ENCODE data around the gene NUP188.
A peak's percentile ranks its signal among the peaks of the same experiment; 100 is the strongest.

NUP188 gene

GRCh38 chr9:128916204-128916603 is 31.3 kb upstream of the NUP188 start:
- Histone ChIP-seq H3K27me3 (ENCODE audit: low read depth, low read length) (no peaks in the 10 kb centered on the region), H3K27ac (ENCODE audit: low read length) (peak overlapping the region; percentile 54), H3K36me3 (ENCODE audit: control insufficient read depth in 1 of 2, insufficient read depth in 2 of 2, low read length in 2 of 2) (peaks cover 9 to 23% of the 10 kb centered on the region in 2 donors), H3K4me1 (ENCODE audit: control insufficient read depth in 1 of 2, insufficient read depth in 2 of 2, low read length in 2 of 2) (peaks cover 15 to 58% of the 10 kb centered on the region in 2 donors), H3K4me3 (ENCODE audit: low read depth in 1 of 2, low read length in 2 of 2) (no peak overlapping the region), H3K9me3 (ENCODE audit: control insufficient read depth in 1 of 2, low read length in 2 of 2) (no peaks in the 10 kb centered on the region)

GRCh38 chr9:128916745-128917144 is 30.8 kb upstream of the NUP188 start:
- Histone ChIP-seq H3K27me3 (ENCODE audit: low read depth, low read length) (no peaks in the 10 kb centered on the region), H3K27ac (ENCODE audit: low read length) (peak overlapping the region; percentile 54), H3K4me3 (ENCODE audit: low read depth in 1 of 2, low read length in 2 of 2) (no peak overlapping the region), H3K36me3 (ENCODE audit: control insufficient read depth in 1 of 2, insufficient read depth in 2 of 2, low read length in 2 of 2) (peaks cover 9 to 23% of the 10 kb centered on the region in 2 donors), H3K9me3 (ENCODE audit: control insufficient read depth in 1 of 2, low read length in 2 of 2) (no peaks in the 10 kb centered on the region), H3K4me1 (ENCODE audit: control insufficient read depth in 1 of 2, insufficient read depth in 2 of 2, low read length in 2 of 2) (peaks cover 17 to 57% of the 10 kb centered on the region in 2 donors)

GRCh38 chr9:128917151-128917849 is 30.2 kb upstream of the NUP188 start:
- H3K27ac ChIP-seq (ENCODE audit: low read length): no peak overlapping the region

GRCh38 chr9:128918921-128919320 is 28.6 kb upstream of the NUP188 start:
- no peaks in the 10 kb centered on the region for H3K27me3 ChIP-seq (ENCODE audit: low read depth, low read length)
- H3K9me3 ChIP-seq (ENCODE audit: control insufficient read depth in 1 of 2, low read length in 2 of 2): no peaks in the 10 kb centered on the region
- peaks cover 10 to 45% of the 10 kb centered on the region in 2 donors for H3K4me1 ChIP-seq (ENCODE audit: control insufficient read depth in 1 of 2, insufficient read depth in 2 of 2, low read length in 2 of 2)
- H3K4me3 ChIP-seq (ENCODE audit: low read depth in 1 of 2, low read length in 2 of 2): no peak overlapping the region
- no peak overlapping the region for H3K27ac ChIP-seq (ENCODE audit: low read length)
- H3K36me3 ChIP-seq (ENCODE audit: control insufficient read depth in 1 of 2, insufficient read depth in 2 of 2, low read length in 2 of 2): peaks cover 9 to 23% of the 10 kb centered on the region in 2 donors

More at GRCh38 chr9:128917151-128917849, 30.2 kb upstream of the NUP188 start:
- H3K4me1 ChIP-seq (ENCODE audit: control insufficient read depth in 1 of 2, insufficient read depth in 2 of 2, low read length in 2 of 2): peaks cover 17 to 55% of the 10 kb centered on the region in 2 donors
- H3K27me3 ChIP-seq (ENCODE audit: low read depth, low read length): no peaks in the 10 kb centered on the region
- no peaks in the 10 kb centered on the region for H3K9me3 ChIP-seq (ENCODE audit: control insufficient read depth in 1 of 2, low read length in 2 of 2)
- H3K4me3 ChIP-seq (ENCODE audit: low read depth in 1 of 2, low read length in 2 of 2): no peak overlapping the region
- peaks cover 9 to 23% of the 10 kb centered on the region in 2 donors for H3K36me3 ChIP-seq (ENCODE audit: control insufficient read depth in 1 of 2, insufficient read depth in 2 of 2, low read length in 2 of 2)

- Histone ChIP-seq H3K27me3 (ENCODE audit: low read depth, low read length) (no peaks in the 10 kb centered on the region), H3K27ac (ENCODE audit: low read length) (no peak overlapping the region), H3K9me3 (ENCODE audit: control insufficient read depth in 1 of 2, low read length in 2 of 2) (no peaks in the 10 kb centered on the region), H3K4me3 (ENCODE audit: low read depth in 1 of 2, low read length in 2 of 2) (no peak overlapping the region), H3K36me3 (ENCODE audit: control insufficient read depth in 1 of 2, insufficient read depth in 2 of 2, low read length in 2 of 2) (peaks cover 9 to 22% of the 10 kb centered on the region in 2 donors), H3K4me1 (ENCODE audit: control insufficient read depth in 1 of 2, insufficient read depth in 2 of 2, low read length in 2 of 2) (peaks cover 10 to 43% of the 10 kb centered on the region in 2 donors)
These were observed 28.0 kb upstream of the NUP188 start for GRCh38 chr9:128919402-128920089.

- peak within 1 kb of the TSS; percentile 55 to 59 for H3K4me3 ChIP-seq (ENCODE audit: low read depth in 1 of 2, low read length in 2 of 2)
- H3K36me3 ChIP-seq (ENCODE audit: control insufficient read depth in 1 of 2, insufficient read depth in 2 of 2, low read length in 2 of 2): peaks cover 9 to 16% of the 10 kb centered on the region in 2 donors
These were observed 27.0 kb upstream of the NUP188 start, which contains the start of gene PHYHD1 for GRCh38 chr9:128920381-128921058. TSS of gene PHYHD1 (plus strand) at chr9:128920982. CDS start at chr9:128922324, 1,342 bp downstream.

GRCh38 chr9:128921881-128922763 is 25.4 kb upstream of the NUP188 start:
- Histone ChIP-seq H3K4me3 (ENCODE audit: low read depth in 1 of 2, low read length in 2 of 2) (peak overlapping the region; percentile 55 to 59), H3K4me1 (ENCODE audit: control insufficient read depth in 1 of 2, insufficient read depth in 2 of 2, low read length in 2 of 2) (peaks cover 7 to 26% of the 10 kb centered on the region in 2 donors), H3K27ac (ENCODE audit: low read length) (peak overlapping the region; percentile 72), H3K27me3 (ENCODE audit: low read depth, low read length) (no peaks in the 10 kb centered on the region), H3K36me3 (ENCODE audit: control insufficient read depth in 1 of 2, insufficient read depth in 2 of 2, low read length in 2 of 2) (peaks cover 5 to 7% of the 10 kb centered on the region in 2 donors), H3K9me3 (ENCODE audit: control insufficient read depth in 1 of 2, low read length in 2 of 2) (no peaks in the 10 kb centered on the region)

More at GRCh38 chr9:128920381-128921058, 27.0 kb upstream of the NUP188 start, which contains the start of gene PHYHD1:
- Histone ChIP-seq H3K27me3 (ENCODE audit: low read depth, low read length) (no peaks in the 10 kb centered on the region), H3K4me1 (ENCODE audit: control insufficient read depth in 1 of 2, insufficient read depth in 2 of 2, low read length in 2 of 2) (peaks cover 10 to 42% of the 10 kb centered on the region in 2 donors), H3K9me3 (ENCODE audit: control insufficient read depth in 1 of 2, low read length in 2 of 2) (no peaks in the 10 kb centered on the region), H3K27ac (ENCODE audit: low read length) (peak within 1 kb of the TSS; percentile 72)

- Histone ChIP-seq H3K9me3 (ENCODE audit: control insufficient read depth in 1 of 2, low read length in 2 of 2) (no peaks in the 10 kb centered on the region), H3K4me3 (ENCODE audit: low read depth in 1 of 2, low read length in 2 of 2) (no peak overlapping the region), H3K4me1 (ENCODE audit: control insufficient read depth in 1 of 2, insufficient read depth in 2 of 2, low read length in 2 of 2) (peaks cover 7 to 25% of the 10 kb centered on the region in 2 donors)
These were observed 24.0 kb upstream of the NUP188 start for GRCh38 chr9:128923493-128923883.

GRCh38 chr9:128927731-128928411 is 19.6 kb upstream of the NUP188 start:
- no peaks in the 10 kb centered on the region for H3K36me3 ChIP-seq (ENCODE audit: control insufficient read depth in 1 of 2, insufficient read depth in 2 of 2, low read length in 2 of 2)
- H3K4me3 ChIP-seq (ENCODE audit: low read depth in 1 of 2, low read length in 2 of 2): no peak overlapping the region
- H3K27ac ChIP-seq (ENCODE audit: low read length): no peak overlapping the region

More at GRCh38 chr9:128923493-128923883, 24.0 kb upstream of the NUP188 start:
- Histone ChIP-seq H3K27me3 (ENCODE audit: low read depth, low read length) (no peaks in the 10 kb centered on the region), H3K36me3 (ENCODE audit: control insufficient read depth in 1 of 2, insufficient read depth in 2 of 2, low read length in 2 of 2) (no peaks in the 10 kb centered on the region), H3K27ac (ENCODE audit: low read length) (no peak overlapping the region)

GRCh38 chr9:128928624-128929023 is 18.9 kb upstream of the NUP188 start:
- Histone ChIP-seq H3K27ac (ENCODE audit: low read length) (no peak overlapping the region), H3K9me3 (ENCODE audit: control insufficient read depth in 1 of 2, low read length in 2 of 2) (no peaks in the 10 kb centered on the region), H3K4me3 (ENCODE audit: low read depth in 1 of 2, low read length in 2 of 2) (no peak overlapping the region), H3K4me1 (ENCODE audit: control insufficient read depth in 1 of 2, insufficient read depth in 2 of 2, low read length in 2 of 2) (peaks cover 0 to 3% of the 10 kb centered on the region in 2 donors), H3K27me3 (ENCODE audit: low read depth, low read length) (no peaks in the 10 kb centered on the region), H3K36me3 (ENCODE audit: control insufficient read depth in 1 of 2, insufficient read depth in 2 of 2, low read length in 2 of 2) (no peaks in the 10 kb centered on the region)

More at GRCh38 chr9:128927731-128928411, 19.6 kb upstream of the NUP188 start:
- no peaks in the 10 kb centered on the region for H3K27me3 ChIP-seq (ENCODE audit: low read depth, low read length)
- H3K4me1 ChIP-seq (ENCODE audit: control insufficient read depth in 1 of 2, insufficient read depth in 2 of 2, low read length in 2 of 2): peaks cover 0 to 8% of the 10 kb centered on the region in 2 donors
- H3K9me3 ChIP-seq (ENCODE audit: control insufficient read depth in 1 of 2, low read length in 2 of 2): no peaks in the 10 kb centered on the region
